Astrocyte (in vitro differentiated cells and primary cell): ENCODE data around the gene ZNF609. TPM values are rescaled to one million over a fixed set of nuclear protein-coding genes. Genes with fewer than 3 reads are reported as not detected.

ENCODE experiments used
- DNase-seq: peaks from one replicate; pipeline ENCODE4 v3.0.0-alpha.2; 2010; ENCODE audit warnings: low read depth
- FAIRE-seq: peaks from 2 replicates; lab custom pipeline; 2011; peaks lifted over from hg19 to GRCh38; lab: Jason Lieb, UNC
- H2AFZ ChIP-seq: 2 replicates; pipeline ENCODE4 v1.6.0; 2012; ENCODE audit warnings: low read depth, low read length, inconsistent platforms
- H3K27ac ChIP-seq: 2 replicates; pipeline ENCODE4 v1.5.1; 2011; ENCODE audit warnings: low read depth, low read length, inconsistent platforms
- H3K27me3 ChIP-seq: 2 replicates; pipeline ENCODE4 v1.6.0; 2011; ENCODE audit warnings: low read length, inconsistent platforms; ENCODE audit not compliant: insufficient read depth
- H3K36me3 ChIP-seq: 2 replicates; pipeline ENCODE4 v1.5.1; 2011; ENCODE audit warnings: low read length, inconsistent platforms; ENCODE audit not compliant: insufficient read depth
- H3K4me1 ChIP-seq: 2 replicates; pipeline ENCODE4 v1.5.1; 2011; ENCODE audit warnings: low read length, inconsistent platforms; ENCODE audit not compliant: insufficient read depth
- H3K4me2 ChIP-seq: 2 replicates; pipeline ENCODE4 v1.6.0; 2012; ENCODE audit warnings: low read length, inconsistent platforms
- H3K4me3 ChIP-seq: 2 replicates; pipeline ENCODE4 v1.5.1; 2011; ENCODE audit warnings: low read depth, mild to moderate bottlenecking, low read length, inconsistent platforms; ENCODE audit not compliant: insufficient read depth
- H3K79me2 ChIP-seq: 2 replicates; pipeline ENCODE4 v1.6.0; 2012; ENCODE audit warnings: mild to moderate bottlenecking, low read length, inconsistent platforms; ENCODE audit not compliant: insufficient read depth
- H3K9ac ChIP-seq: 2 replicates; pipeline ENCODE4 v1.6.0; 2012; ENCODE audit warnings: mild to moderate bottlenecking, low read length, inconsistent platforms
- H3K9me3 ChIP-seq: 2 replicates; pipeline ENCODE4 v1.5.1; 2012; ENCODE audit warnings: low read depth, mild to moderate bottlenecking, low read length, inconsistent platforms; ENCODE audit not compliant: insufficient read depth
- H4K20me1 ChIP-seq: 2 replicates; pipeline ENCODE4 v1.6.0; 2012; ENCODE audit warnings: low read length, inconsistent platforms; ENCODE audit not compliant: insufficient read depth
- H3K27ac Mint-ChIP-seq: one replicate; pipeline ENCODE4 v1.8.0; 2021; ENCODE audit warnings: mild to moderate bottlenecking, mixed read lengths; ENCODE audit not compliant: unreplicated experiment
- H3K27me3 Mint-ChIP-seq: one replicate; pipeline ENCODE4 v1.8.0; 2021; ENCODE audit warnings: low read depth, mixed read lengths; ENCODE audit not compliant: unreplicated experiment
- H3K36me3 Mint-ChIP-seq: one replicate; pipeline ENCODE4 v1.8.0; 2021; ENCODE audit warnings: low read depth, mixed read lengths; ENCODE audit not compliant: unreplicated experiment
- H3K4me1 Mint-ChIP-seq: one replicate; pipeline ENCODE4 v1.8.0; 2021; ENCODE audit warnings: low read depth, mixed read lengths; ENCODE audit not compliant: unreplicated experiment
- H3K4me3 Mint-ChIP-seq: one replicate; pipeline ENCODE4 v1.8.0; 2021; ENCODE audit warnings: mild to moderate bottlenecking, moderate library complexity, mixed read lengths; ENCODE audit not compliant: unreplicated experiment
- H3K9me3 Mint-ChIP-seq: one replicate; pipeline ENCODE4 v1.8.0; 2021; ENCODE audit warnings: mild to moderate bottlenecking, mixed read lengths; ENCODE audit not compliant: unreplicated experiment
- EZH2 ChIP-seq: IDR thresholded peaks from 2 replicates; pipeline ENCODE4 v1.6.1; 2012; ENCODE audit warnings: mild to moderate bottlenecking, low read length, inconsistent platforms; ENCODE audit not compliant: insufficient read depth
- total RNA-seq: library from RNA; stranded (reverse); gene quantifications from 2 replicates; pipeline ENCODE4 v1.2.1, GENCODE V29; 2021
- TF ChIP-seq, protein P1 (sequence below): IDR thresholded peaks from 2 replicates; pipeline ENCODE4 v1.5.1; 2011; ENCODE audit warnings: low read depth, mild to moderate bottlenecking, inconsistent platforms, low read length, moderate library complexity; ENCODE audit not compliant: insufficient read depth

The ZNF609 gene
- total RNA-seq, 1 donor from 2014 or later: 38.5 TPM

DNA sequence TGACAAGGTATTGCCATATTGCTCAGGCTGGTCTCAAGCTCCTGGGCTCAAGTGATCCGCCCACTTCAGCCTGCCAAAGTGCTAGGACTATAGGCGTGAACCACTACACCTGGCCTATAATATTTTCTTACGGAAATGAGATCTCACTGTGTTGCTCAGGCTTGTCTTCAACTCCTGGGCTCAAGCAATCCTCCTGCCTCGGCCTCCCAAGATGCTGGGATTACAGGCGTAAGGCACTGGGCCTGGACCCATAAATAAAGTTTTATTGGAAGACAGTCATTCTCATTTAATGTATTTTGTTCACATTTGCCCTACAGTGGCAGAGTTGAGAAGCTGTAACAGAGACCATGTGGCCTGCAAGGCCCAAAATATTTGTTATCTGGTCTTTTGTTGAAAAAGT is 173.0 kb downstream of the ZNF609 start:
- Mint-ChIP-seq H3K36me3 (peaks cover 15% of the 10 kb centered on the region), H3K4me1 (peaks cover 31% of the 10 kb centered on the region), H3K27ac (no peak overlapping the region), H3K9me3 (no peaks in the 10 kb centered on the region), H3K4me3 (no peak overlapping the region), H3K27me3 (no peaks in the 10 kb centered on the region)
- FAIRE-seq (no peak), DNase-seq (no peak)
- peaks cover 2% of the 10 kb centered on the region for H3K9me3 ChIP-seq
- no peak overlapping the region for H3K4me3 ChIP-seq
- peaks cover 21% of the 10 kb centered on the region for H3K4me1 ChIP-seq
- H4K20me1 ChIP-seq: peaks cover 35% of the 10 kb centered on the region
- no peaks in the 10 kb centered on the region for H3K27me3 ChIP-seq
- no peak overlapping the region for H3K9ac ChIP-seq
- no peak for TF ChIP-seq EZH2
- TF ChIP-seq, protein P1, sequence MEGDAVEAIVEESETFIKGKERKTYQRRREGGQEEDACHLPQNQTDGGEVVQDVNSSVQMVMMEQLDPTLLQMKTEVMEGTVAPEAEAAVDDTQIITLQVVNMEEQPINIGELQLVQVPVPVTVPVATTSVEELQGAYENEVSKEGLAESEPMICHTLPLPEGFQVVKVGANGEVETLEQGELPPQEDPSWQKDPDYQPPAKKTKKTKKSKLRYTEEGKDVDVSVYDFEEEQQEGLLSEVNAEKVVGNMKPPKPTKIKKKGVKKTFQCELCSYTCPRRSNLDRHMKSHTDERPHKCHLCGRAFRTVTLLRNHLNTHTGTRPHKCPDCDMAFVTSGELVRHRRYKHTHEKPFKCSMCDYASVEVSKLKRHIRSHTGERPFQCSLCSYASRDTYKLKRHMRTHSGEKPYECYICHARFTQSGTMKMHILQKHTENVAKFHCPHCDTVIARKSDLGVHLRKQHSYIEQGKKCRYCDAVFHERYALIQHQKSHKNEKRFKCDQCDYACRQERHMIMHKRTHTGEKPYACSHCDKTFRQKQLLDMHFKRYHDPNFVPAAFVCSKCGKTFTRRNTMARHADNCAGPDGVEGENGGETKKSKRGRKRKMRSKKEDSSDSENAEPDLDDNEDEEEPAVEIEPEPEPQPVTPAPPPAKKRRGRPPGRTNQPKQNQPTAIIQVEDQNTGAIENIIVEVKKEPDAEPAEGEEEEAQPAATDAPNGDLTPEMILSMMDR: no peak
- peaks cover 69% of the 10 kb centered on the region for H3K79me2 ChIP-seq
- H3K36me3 ChIP-seq: peaks cover 3% of the 10 kb centered on the region
- no peak overlapping the region for H3K4me2 ChIP-seq
- no peak overlapping the region for H3K27ac ChIP-seq
- H2AFZ ChIP-seq: no peak overlapping the region

DNA sequence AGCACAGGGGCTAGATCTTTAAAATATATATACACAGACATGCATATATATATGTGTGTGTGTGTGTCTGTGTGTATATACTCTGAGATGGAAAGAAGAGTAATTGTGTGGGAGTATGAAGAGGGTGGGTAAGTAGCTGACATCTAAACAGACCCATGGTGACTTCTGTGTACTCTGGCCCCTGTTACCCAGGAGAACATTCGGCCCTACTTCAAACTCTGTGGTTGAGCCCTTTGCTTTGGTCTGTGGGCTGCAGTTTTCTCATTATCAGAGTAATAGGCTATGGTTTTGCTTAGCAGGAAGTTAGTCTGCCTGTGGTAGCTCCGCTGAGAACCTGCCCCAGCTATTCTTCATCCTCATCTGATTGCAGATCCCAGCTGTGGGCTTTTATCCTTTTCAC is 173.6 kb downstream of the ZNF609 start:
- Histone ChIP-seq H3K4me1 (peaks cover 21% of the 10 kb centered on the region), H3K4me2 (peak overlapping the region; percentile 24), H3K9ac (peak overlapping the region; percentile 17), H3K27ac (peak overlapping the region; percentile 36), H3K27me3 (no peaks in the 10 kb centered on the region), H4K20me1 (peaks cover 35% of the 10 kb centered on the region), H3K9me3 (peaks cover 2% of the 10 kb centered on the region), H2AFZ (no peak overlapping the region), H3K4me3 (no peak overlapping the region), H3K36me3 (peaks cover 3% of the 10 kb centered on the region), H3K79me2 (peaks cover 72% of the 10 kb centered on the region)
- TF ChIP-seq, protein P1: no peak
- TF ChIP-seq EZH2: no peak
- H3K27me3 Mint-ChIP-seq: no peaks in the 10 kb centered on the region
- H3K4me3 Mint-ChIP-seq: peak overlapping the region; percentile 17
- peaks cover 31% of the 10 kb centered on the region for H3K4me1 Mint-ChIP-seq
- H3K36me3 Mint-ChIP-seq: peaks cover 14% of the 10 kb centered on the region
- H3K9me3 Mint-ChIP-seq: no peaks in the 10 kb centered on the region
- DNase-seq: peak; percentile 65
- FAIRE-seq: no peak
- peak overlapping the region; percentile 93 for H3K27ac Mint-ChIP-seq

DNA sequence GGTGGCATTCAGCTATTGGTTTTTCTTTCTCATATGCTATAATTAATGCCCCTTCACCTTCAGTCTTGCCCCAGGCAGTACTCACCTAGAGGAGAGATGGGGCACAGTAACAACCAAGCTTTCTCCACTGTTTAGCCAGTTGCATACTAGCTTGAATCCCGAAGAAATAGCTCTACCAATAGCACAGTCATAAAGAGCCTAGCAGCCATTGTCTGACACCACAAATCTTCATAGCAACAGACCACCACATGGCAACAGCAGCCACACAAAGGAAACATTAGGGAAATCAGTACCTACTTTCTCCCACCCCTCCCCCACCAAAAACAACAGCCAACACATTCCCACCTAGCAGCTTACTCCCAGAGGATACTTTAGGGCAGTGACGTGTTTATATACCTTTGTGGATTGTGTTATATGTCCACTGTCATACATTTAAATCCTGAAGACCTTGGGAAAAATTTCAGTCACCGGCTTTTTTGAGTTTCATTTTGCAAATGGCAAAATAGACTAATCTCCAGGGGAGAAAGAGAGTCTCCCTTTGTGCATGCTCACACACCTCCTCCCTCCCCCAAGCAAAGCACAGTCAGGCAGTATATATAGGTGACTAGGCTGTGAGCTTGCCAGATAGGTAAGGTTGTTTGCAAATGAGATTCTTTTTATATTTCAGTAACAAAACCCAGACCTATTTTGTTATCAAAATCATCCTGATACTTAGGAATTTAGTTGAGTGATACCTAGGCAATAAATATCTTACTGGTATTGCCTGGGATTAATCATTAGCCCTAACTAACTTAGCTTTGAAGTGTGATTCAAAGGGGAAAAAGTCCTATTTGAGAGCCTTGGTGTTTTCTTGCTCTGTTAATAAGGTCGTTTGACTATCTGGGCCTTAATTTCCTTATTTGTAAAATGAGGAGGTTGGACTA is 174.5 kb downstream of the ZNF609 start:
- Histone ChIP-seq H3K9me3 (peaks cover 2% of the 10 kb centered on the region), H4K20me1 (peaks cover 41% of the 10 kb centered on the region), H3K27me3 (no peaks in the 10 kb centered on the region), H2AFZ (no peak overlapping the region), H3K9ac (peak overlapping the region; percentile 17), H3K4me3 (no peak overlapping the region), H3K4me2 (peak overlapping the region; percentile 24), H3K27ac (peak overlapping the region; percentile 36), H3K4me1 (peaks cover 21% of the 10 kb centered on the region), H3K79me2 (peaks cover 70% of the 10 kb centered on the region), H3K36me3 (peaks cover 3% of the 10 kb centered on the region)
- H3K4me3 Mint-ChIP-seq: peak overlapping the region; percentile 41
- H3K4me1 Mint-ChIP-seq: peaks cover 35% of the 10 kb centered on the region
- DNase-seq: peak; percentile 45
- TF ChIP-seq, protein P1: no peak
- no peak for TF ChIP-seq EZH2
- H3K27ac Mint-ChIP-seq: peak overlapping the region; percentile 93
- no peaks in the 10 kb centered on the region for H3K9me3 Mint-ChIP-seq
- no peaks in the 10 kb centered on the region for H3K27me3 Mint-ChIP-seq
- FAIRE-seq: no peak
- peaks cover 13% of the 10 kb centered on the region for H3K36me3 Mint-ChIP-seq
